HepG2 (cell line): ENCODE results near the gene FAT2.

ENCODE experiments used
- KDM1A ChIP-seq: IDR thresholded peaks from 2 replicates; pipeline ENCODE4 v1.6.1; 2016; ENCODE audit warnings: missing compliant biosample characterization
- RBM39 ChIP-seq: fragments of 200-400 bp; formaldehyde crosslinking; IDR thresholded peaks from one replicate; pipeline ENCODE4 v1.6.1; 2018; ENCODE audit warnings: antibody characterized with exemption, mild to moderate bottlenecking, low read depth, low read length; ENCODE audit not compliant: poor library complexity, severe bottlenecking
- REST ChIP-seq, 2 experiments: IDR thresholded peaks; 2 replicates each; pipeline ENCODE4 v1.6.1; 2011 to 2012; ENCODE audit warnings: low read length in 2 of 2, borderline replicate concordance in 1 of 2, low read depth in 1 of 2, mild to moderate bottlenecking in 1 of 2, moderate library complexity in 1 of 2
- YY1 ChIP-seq: IDR thresholded peaks from 2 replicates; pipeline ENCODE4 v1.6.1; 2011; ENCODE audit warnings: low read length, low read depth, moderate library complexity, mild to moderate bottlenecking; ENCODE audit not compliant: insufficient read depth, insufficient replicate concordance
- ZBTB8A ChIP-seq: sonication (generic); formaldehyde crosslinking; IDR thresholded peaks from 2 replicates; pipeline ENCODE4 v1.4.0; 2020; ENCODE audit warnings: mild to moderate bottlenecking, low read depth, missing genetic modification reagents, borderline replicate concordance

- TF ChIP-seq RBM39: no peak
- TF ChIP-seq ZBTB8A: no peak
- no peak for TF ChIP-seq KDM1A (CRISPR knock-in tag)
- no peak for TF ChIP-seq YY1
- no peak for TF ChIP-seq REST (IDR thresholded peaks at IDR 0.05; ENCODE audit: borderline replicate concordance in 1 of 2, low read depth in 1 of 2, low read length in 2 of 2)
Observed at GRCh38 chr5:151568036-151568435, 23.1 kb downstream of the FAT2 start.
